Activated CD4-positive, alpha-beta T cell treated with anti-CD3 and anti-CD28 coated beads, Interleukin-2, Interleukin-6, amounts not matched to agents 100 ng/mL and 50 ng/mL, durations not matched to agents 16 hours and 8 hours (primary cell): ENCODE measurements around the gene SNX21.
"Not testable (repeated sequence)": the region's sequence is repeated elsewhere in the genome, so short reads cannot be mapped to it uniquely, and the experiment has no call there.

Experiments
- DNase-seq: peaks from one replicate; pipeline ENCODE4 v3.0.0-alpha.2; 2020

Gene SNX21

DNA sequence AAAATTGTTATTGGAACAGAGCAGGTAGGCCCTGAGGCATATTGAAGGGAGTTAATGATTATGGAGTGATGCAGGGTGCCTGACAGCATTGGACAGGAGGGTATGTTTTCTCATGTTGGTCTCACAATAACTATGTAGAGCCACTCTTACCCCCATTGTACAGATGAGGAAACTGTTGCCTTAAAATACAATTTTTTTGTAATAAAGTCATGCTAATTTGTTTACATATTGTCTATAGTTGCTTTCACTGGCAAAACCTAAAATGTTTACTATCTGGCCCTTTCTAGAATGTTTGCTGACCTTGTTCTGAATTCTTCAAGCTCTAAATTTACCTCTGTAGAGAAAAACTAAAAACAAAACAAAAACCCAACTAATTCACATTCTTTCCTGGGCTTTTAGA lies 17.9 kb downstream of the SNX21 start:
- DNase-seq = no peak

DNA sequence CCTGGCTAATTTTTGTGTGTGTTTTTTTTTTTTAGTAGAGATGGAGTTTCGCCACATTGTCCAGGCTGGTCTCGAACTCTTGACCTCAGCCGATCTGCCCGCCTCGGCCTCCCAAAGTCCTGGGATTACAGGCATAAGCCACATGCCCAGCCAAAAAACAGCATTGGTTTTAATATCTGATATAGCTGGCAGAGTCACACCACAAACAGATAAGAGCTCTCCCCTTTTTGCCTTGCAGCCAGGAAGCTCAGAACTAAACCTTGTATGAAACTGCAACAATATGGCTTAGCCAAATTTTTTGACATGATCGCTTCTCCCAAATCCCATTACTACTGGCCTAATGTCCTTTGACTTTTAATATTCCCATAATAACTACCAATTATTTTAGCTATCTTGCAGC lies 18.7 kb downstream of the SNX21 start:
- DNase-seq = no peak

DNA sequence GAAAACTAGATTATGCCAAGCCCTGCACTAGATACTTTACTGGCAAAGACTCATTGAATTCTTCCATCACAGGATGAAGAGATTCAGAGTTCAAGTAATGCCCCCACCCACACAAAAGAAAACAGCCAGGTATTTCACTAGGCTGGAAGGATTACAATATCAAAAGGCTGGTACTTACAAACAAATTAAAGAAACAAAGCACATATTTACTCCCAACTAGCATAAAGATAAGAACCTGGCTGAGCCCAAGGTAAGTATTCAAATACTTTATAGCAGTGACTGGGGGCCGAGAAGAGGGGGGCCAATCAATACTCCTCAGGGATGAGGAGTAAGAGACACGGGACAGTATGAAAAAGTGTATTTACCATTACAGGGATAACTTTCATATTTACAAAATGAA lies 19.9 kb downstream of the SNX21 start:
- no peak for DNase-seq

DNA sequence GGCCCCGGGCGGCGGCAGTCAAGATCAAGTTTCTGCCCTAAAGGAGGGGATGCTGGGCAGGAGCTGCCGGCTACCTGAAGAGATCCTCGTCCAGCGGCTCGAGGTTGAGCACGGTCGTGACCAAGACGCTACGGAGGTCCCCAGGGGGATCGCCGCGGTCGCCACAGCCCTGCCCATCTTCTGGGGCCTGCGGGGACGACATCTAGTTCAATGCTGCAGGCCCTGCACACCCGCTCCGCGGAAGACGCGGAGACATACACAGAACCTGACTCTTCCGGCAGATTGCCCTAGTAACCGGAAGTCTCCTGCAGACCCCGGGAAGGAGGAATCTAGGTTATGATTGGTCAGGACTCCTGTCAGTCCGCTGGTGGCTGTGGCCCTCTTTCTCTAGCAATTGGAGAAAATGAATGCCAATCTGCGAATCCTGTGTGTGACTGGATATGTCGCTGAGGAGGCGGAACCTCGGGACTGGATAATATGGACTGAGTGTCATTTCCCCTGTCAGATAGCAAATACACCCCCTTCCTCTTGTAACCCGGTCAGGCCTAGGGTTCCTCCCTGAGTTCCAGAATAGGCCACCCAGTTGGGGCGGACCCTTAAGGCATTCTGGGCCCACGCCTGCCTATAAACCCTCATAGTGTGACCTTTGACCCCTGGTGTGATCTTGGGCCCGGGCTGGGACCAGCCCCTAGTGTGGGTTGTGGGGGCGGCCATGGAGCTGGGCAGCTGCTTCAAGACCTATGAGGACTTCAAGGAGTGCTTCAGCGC lies 23.7 kb downstream of the SNX21 start, which contains the start of the genes ACOT8 and ZSWIM3:
ACOT8 (minus strand) TSS at position 279 of the 768 bp plus-strand sequence; CDS start at position 202, 77 bp downstream.
ZSWIM3 (plus strand) TSS at position 501 of the 768 bp plus-strand sequence; CDS start at position 713, 212 bp downstream.
- peak; percentile 100 for DNase-seq

DNA sequence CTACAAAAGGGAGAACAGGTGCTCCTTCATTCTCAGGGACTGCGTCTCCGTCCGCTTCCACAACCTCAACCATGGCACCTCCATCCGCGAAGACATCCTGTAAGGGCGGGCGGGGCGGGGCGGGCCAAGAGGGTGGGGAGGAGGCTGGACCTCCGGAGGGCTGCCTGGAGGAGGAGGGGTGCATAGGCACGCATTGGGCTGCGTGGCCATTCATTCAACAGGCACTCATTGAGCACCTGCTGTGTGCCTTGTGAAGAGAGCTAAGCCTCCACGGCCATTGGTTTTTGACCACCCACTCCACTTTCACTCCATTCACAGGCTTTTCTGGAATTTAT lies 24.2 kb downstream of the SNX21 start:
- peak; percentile 65 for DNase-seq

DNA sequence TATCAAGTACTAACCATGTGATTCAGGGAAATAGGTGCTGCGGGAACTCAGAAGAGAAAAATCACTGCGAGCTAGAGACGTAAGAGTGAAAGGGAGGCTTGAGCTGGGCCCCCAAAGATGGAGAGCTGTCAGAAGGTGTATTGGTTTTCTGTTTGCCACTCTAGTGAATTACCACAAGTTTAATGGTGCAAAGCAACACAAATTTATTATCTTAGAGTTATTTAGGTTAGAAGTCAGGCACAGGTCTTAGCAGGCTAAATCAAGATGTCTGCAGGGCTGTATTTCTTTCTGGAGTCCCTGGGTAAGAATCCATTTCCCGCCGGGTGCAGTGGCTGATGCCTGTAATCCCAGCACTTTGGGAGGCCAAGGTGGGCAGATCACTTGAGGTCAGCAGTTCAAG lies 26.3 kb downstream of the SNX21 start:
- no peak for DNase-seq

DNA sequence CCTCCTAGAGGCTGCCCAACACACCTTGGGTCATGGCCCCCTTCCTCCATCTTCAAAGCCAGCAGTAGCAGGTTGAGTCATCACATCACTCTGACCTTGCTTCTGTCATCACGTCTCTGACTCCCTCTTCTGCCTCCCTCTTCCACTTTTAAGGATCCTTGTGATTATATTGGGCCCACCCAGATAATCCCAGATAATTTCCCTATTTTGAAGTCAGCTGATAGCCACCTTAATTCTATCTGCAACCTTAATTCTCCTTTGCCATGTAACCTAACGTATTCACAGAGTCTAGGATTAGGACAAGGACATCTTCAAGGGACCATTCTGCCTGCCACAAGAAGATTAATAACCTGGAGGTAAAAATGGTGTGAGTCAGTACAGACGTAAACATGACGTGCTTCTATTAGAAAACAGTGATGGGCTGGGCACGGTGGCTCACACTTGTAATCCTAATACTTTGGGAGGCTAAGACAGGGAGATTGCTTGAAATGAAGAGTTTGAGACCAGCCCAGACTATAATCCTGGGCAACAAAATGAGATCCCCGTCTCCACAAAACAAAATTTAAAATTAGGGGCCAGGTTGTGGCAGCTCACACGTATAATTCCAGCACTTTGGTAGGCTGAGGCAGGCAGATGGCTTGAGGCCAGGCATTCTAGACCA lies 27.1 kb downstream of the SNX21 start:
- DNase-seq = no peak

DNA sequence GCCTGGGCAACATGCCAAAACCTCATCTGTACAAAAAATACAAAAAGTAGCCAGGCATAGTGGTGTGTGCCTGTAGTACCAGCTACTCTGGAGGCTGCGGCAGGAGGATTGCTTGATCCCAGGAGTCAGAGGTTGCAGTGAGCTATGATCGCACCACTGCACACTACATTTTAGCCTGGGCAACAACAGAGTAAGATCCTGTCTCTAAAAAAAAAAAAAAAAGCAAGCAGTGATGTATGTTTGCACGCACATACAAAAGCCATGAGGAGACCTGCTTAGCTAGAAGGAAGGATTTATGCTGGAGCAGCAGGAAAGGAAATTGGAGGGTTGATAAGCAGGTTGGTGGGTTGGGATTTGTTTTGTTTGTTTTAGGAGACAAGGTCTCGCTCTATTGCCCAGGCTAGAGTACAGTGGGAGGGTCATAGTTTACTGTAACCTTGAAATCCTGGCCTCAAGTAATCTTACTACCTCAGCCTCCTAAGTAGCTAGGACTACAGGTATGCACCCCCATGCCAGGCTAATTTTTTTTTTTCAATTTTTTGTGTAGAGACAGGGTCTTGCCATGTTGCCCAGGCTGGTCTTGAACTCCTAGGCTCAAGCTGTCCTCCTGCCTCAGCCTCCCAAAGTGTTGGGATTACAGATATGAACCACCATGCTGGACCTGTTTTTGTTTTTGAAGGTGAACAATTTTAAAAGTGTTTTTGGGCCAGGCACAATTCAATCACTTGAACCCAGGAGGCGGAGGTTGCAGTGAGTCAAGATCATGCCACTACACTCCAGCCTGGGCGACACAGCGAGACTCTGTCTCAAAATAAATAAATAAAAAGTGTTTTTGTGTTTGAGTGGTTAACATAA lies 27.8 kb downstream of the SNX21 start:
- DNase-seq = no peak

DNA sequence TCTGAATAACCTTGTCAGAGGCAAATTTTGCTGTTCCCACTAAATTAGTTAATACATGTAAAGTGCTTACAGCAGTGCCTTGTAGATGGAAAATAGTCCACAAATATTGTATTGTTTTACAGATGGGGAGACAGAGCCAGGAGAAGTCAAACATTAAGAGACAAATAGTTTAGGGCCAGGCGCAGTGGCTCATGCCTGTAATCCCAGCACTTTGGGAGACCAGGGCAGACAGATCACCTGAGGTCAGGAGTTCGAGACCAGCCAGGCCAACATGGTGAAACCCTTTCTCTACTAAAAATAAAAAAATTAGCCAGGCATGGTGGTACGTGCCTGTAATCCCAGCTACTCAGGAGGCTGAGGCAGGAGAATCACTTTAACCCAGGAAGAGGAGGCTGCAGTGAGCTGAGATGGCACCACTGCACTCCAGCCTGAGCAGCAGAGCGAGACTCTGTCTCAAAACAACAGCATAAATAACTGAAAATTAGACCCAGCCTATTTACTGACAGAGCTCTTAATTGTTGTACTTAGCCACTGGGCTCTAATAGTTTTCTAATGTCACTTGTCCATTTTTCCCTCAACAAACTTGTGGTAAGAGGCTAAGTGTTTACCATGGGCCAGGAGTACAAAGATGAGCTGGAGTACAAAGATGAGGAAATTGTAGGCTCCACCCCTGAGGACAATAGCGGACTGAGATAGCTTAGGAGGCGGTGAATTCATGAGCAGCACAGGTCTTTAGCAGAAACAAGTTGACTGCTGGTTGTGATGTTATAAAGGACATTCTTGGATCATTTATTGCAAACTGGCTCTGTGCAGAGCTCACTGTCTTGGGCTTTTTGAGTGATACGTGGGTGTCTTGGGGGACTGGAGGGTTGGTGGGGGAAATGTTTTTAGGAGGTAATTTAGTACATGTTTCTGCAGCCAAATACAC lies 30.2 kb downstream of the SNX21 start:
- no peak for DNase-seq

DNA sequence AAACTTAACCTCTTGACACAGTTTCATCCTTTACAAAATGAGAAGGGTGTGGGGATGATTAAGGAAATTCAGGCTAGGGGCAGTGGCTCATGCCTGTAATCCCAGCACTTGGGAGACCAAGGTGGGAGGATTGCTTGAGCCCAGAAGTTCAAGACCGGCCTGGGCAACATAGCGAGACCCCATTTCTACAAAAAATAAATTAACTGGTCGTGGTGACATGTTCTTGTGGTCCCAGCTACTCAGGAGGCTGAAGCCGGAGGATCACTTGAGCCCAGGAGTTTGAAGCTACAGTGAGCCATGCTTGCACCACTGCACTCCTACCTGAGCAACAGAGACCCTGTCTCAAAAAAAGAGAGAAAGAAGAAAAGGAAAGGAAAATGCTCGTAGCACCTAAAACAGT lies 32.9 kb downstream of the SNX21 start:
- DNase-seq = no peak

DNA sequence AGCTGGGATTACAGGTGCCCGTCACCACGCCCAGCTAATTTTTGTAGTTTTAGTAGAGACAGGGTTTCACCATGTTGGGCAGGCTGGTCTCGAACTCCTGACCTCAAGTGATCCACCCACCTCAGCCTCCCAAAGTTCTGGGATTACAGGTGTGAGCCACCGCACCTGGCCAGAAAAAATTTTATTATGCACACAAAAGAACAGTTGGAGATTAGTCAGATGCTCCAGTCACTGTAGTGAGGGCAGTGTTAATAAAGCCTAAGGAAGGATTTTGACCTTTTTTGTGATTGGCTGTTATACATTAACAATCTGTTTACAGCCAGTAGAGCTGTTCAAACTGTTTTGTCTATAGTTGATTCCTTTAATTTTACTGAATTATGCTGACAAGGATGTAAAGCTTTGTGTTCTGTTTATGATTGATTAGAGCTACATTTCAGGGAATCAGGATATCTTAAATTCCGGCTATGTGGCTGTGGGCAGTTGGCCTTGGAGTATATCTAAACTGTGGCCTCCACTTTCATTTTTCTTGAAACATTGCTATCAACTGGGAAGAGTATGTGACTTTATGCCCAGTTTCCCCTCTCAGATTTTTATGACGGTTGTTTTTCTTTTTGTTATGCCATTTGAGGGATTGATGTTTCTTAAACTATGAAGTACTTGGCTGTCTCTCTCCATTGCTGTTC lies 33.7 kb downstream of the SNX21 start:
- DNase-seq = no peak

DNA sequence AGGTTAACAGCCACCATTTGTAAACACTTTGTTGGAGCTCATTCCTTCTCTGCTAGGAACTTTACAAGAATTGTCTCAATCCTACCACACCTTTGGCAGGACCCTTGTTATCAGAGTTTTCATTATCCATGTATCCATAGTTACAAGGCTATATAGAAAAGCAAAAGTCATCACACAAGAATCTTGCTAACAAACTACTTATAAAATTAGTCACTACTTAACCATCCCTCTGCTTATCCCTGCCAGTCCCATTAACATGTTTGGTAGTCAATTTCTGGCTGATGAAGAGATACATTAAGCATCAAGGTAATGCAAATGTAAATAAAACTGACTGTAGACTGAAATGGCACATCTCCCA lies 34.2 kb downstream of the SNX21 start:
- no peak for DNase-seq

DNA sequence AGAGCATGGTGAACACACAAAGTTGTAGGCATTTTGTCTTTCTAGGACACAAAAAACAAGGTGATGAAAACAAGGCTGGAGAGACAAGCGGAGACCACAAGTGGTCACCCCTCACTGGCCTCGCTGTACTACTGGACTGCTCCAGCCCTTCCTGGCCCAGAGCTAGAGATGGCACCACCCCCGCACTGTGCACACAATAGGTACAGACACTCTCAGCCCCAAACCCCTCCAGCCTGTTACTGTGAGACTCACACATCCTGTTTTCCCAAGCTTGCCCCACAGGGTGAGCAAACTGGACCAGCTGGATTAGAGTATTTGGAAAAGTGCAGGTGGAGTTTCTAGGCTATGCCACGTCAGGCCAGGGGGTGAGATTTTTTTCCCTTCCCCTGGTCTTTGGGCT lies 39.0 kb downstream of the SNX21 start:
- DNase-seq = no peak

DNA sequence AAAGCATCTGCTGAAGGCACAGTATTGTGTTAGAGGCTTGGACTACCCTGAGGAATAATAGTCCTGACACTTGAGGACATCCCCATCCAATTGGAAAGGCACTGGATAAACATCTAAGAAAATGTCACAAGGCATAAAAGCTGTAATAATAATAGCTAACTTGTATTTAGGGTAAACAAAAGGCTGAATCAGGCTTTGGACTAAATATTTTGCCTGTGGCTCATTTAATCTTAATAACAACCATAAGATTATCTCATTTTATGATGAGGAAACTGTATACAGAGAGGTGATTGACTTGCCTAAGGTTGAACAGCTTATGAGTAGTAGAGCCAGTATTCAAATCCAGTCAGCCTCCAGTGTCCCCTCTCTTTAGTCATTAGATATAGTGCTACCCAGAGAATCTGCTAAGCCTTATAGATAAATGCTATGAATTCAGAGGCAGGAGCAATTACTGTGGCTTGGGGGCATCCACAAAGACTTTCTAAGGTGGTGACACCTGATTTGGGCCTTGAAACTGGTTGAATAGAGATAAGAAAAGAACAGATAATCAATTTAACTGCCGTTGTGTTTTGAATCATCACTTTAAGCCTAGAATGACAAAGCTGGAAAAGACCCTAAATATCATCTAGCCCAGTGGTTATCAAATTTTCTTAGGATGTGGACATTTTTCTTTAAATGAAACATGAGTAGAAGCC lies 40.0 kb downstream of the SNX21 start:
- DNase-seq = no peak

DNA sequence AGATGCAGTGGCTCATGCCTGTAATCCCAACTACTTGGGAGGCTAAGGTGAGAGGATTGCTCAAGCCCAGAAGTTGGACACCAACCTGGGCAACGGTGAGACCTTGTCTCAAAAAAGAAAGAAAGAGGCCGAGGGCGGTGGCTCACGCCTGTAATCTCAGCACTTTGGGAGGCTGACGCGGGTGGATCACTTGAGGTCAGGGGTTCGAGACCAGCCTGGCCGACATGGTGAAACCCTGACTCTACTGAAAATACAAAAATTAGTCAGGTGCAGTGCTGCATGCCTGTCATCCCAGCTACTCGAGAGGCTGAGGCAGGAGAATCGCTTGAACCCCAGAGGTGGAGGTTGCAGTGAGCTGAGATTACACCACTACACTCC lies 40.5 kb downstream of the SNX21 start:
- not testable (repeated sequence) for DNase-seq

DNA sequence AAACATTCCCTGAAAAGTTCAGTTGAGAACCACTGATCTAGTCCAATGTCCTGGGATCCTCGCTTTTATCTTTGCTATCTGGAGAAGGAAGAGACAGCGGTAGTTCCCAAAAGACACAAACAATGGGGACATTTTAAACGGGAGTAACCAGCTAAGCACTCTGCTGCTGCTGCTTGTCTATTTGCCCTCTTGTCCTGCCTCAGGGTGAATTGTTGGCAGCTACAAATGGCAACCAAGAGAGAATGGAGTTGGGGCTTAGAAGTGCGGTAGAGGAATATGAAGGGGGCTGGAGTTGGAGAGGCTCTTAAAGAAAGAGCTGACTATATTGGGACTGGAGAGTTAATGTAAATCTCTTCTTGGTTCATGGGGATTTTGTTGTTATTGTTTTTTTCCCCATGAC lies 41.0 kb downstream of the SNX21 start:
- no peak for DNase-seq

DNA sequence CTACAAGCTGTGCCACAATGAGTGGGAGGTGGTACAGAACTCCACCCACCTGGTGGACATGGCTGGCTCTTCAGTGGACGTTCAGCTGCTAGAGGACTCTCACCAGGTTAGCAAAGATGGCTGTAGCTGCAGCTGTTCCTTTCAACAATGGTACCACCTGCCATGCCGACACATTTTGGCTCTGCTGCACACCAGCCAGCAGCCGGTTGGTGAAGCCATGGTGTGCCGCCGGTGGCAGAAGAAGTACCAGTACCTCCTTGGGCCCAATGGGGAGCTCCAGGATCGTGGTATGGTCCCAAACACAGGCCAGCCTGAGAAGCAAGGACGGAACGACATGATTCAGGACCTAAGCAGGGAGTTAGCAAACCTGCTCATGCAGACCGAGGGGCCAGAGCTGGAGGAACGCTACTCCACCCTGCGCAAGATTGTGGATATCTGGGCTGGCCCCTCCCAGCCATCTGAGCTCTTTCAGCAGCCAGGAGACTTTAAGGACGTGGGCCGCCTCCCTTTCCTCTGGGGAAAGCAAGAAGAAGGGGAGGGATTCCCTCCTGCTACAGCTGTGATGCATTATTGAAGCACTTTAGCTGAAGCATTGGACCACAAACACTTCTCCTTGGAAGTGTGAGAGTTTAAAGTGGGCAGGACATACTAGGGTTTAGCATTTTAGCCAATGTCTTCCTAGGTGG lies 44.6 kb downstream of the SNX21 start:
- no peak for DNase-seq

DNA sequence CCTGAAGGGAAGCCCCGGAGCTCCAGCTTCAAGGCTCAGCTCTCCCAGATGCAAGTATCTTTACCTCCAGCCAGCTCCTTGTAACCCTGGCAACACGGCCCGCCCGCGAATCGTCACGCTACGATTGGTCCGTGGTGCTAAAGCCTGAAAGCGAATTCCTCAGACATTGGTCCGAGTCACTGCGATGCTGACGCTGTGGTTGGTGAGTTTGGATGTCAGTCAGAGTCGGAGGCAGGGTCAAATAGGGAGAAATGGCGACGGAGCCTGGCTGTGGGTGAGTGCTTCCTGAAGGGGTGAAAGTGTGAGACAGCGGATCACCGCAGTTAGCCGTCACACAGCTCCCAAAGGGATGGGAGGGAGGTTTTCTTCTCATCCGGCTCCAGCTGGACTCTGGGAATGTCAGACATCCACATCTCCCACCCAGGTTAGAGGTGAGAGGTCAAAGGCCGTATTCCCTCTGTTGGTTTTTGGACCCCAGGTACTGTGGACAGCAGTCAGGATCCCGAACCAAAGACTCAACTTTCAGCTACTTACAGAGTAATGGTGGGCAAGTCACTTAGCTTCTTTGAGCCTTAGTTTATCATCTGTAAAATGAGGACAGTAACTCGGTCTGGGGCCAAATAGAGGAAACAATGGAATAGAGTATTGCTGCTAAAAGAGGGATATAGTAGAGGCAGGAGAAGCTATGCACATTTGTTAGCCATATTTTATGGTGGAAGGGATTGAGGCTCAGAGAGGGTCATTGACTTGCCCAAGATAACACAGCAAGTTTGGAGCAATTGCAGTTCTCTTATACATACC lies 47.6 kb downstream of the SNX21 start, which contains the start of gene ZSWIM1:
ZSWIM1 (plus strand) TSS at position 240 of the 801 bp plus-strand sequence. CDS start 1,366 bp downstream, outside the sequence.
- peak; percentile 99 for DNase-seq

DNA sequence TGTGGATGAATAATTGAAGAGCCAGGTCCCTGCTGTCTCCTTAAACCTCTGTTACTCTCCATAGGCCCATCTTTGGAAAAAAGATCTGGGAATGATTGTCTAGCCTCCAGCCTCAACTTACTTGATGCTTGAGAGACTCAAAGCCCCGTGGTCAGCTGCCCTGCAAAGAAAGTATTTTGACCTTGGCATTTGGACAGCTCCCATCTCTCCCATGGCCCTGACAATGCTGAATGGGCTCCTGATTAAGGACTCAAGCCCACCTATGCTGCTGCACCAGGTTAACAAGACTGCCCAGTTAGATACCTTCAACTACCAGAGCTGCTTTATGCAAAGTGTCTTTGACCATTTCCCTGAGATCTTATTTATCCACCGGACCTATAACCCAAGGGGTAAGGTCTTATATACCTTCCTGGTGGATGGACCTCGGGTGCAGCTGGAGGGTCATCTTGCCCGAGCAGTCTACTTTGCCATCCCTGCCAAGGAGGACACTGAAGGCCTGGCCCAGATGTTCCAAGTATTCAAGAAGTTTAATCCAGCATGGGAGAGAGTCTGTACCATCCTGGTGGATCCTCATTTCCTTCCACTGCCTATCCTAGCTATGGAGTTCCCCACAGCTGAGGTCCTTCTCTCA lies 49.0 kb downstream of the SNX21 start:
- no peak for DNase-seq
